RWPE2 (cell line): ENCODE results near the gene CENPX.

ENCODE experiments used
- ATAC-seq: fragments of 200-7000 bp; cut with Tn5 transposase; 3 replicates; pipeline ENCODE4 v1.9.1; 2021; ENCODE audit warnings: low read depth
- DNase-seq: peaks from one replicate; pipeline ENCODE4 v3.0.0-alpha.2; 2020; ENCODE audit warnings: low spot score
- H3K27ac ChIP-seq: fragments of 450-650 bp; 2 replicates; pipeline ENCODE4 v1.5.1; 2017; ENCODE audit warnings: mild to moderate bottlenecking; ENCODE audit not compliant: poor library complexity, severe bottlenecking
- H3K27me3 ChIP-seq: fragments of 250-450 bp; sonication (Bioruptor Pico); 2 replicates; pipeline ENCODE4 v1.5.1; 2021; ENCODE audit warnings: mild to moderate bottlenecking, moderate library complexity; ENCODE audit not compliant: insufficient read depth, poor library complexity, severe bottlenecking
- H3K36me3 ChIP-seq: fragments of 250-450 bp; sonication (Bioruptor Pico); 2 replicates; pipeline ENCODE4 v1.5.1; 2020; ENCODE audit warnings: low read depth, mild to moderate bottlenecking, moderate library complexity
- H3K4me1 ChIP-seq: fragments of 250-450 bp; sonication (Bioruptor Pico); 2 replicates; pipeline ENCODE4 v1.5.1; 2021; ENCODE audit warnings: mild to moderate bottlenecking, moderate library complexity; ENCODE audit not compliant: insufficient read depth, poor library complexity, severe bottlenecking
- H3K4me3 ChIP-seq: fragments of 250-450 bp; sonication (Bioruptor Pico); 2 replicates; pipeline ENCODE4 v1.5.1; 2021; ENCODE audit warnings: mild to moderate bottlenecking, moderate library complexity; ENCODE audit not compliant: severe bottlenecking
- H3K9me3 ChIP-seq: fragments of 250-450 bp; sonication (Bioruptor Pico); 2 replicates; pipeline ENCODE4 v1.5.1; 2021; ENCODE audit warnings: mild to moderate bottlenecking, moderate library complexity; ENCODE audit not compliant: severe bottlenecking
- CTCF ChIP-seq: fragments of 450-650 bp; IDR thresholded peaks from one replicate; pipeline ENCODE4 v1.5.1; 2017; ENCODE audit warnings: mild to moderate bottlenecking, moderate library complexity; ENCODE audit not compliant: poor library complexity, severe bottlenecking

Gene CENPX

GRCh38 chr17:82049521-82049971 lies 26.9 kb upstream of the CENPX start:
- TF ChIP-seq CTCF, result no peak
- H3K9me3 ChIP-seq, result no peaks in the 10 kb centered on the region
- no peak overlapping the region for H3K27ac ChIP-seq
- ATAC-seq (no peak), DNase-seq (no peak)
- H3K36me3 ChIP-seq, result peaks cover 54% of the 10 kb centered on the region
- H3K4me3 ChIP-seq, result no peak overlapping the region
- H3K4me1 ChIP-seq, result peaks cover 5% of the 10 kb centered on the region
- no peaks in the 10 kb centered on the region for H3K27me3 ChIP-seq

GRCh38 chr17:82049106-82049505 lies 26.4 kb upstream of the CENPX start:
- Histone ChIP-seq H3K4me3 (no peak overlapping the region), H3K9me3 (no peaks in the 10 kb centered on the region), H3K27ac (no peak overlapping the region), H3K27me3 (no peaks in the 10 kb centered on the region), H3K36me3 (peaks cover 50% of the 10 kb centered on the region), H3K4me1 (peaks cover 5% of the 10 kb centered on the region)
- no peak for TF ChIP-seq CTCF
- ATAC-seq (no peak), DNase-seq (no peak)

GRCh38 chr17:82048571-82048971 lies 25.9 kb upstream of the CENPX start:
- Histone ChIP-seq H3K4me3 (no peak overlapping the region), H3K27ac (no peak overlapping the region), H3K36me3 (peaks cover 45% of the 10 kb centered on the region), H3K4me1 (peaks cover 5% of the 10 kb centered on the region), H3K27me3 (no peaks in the 10 kb centered on the region), H3K9me3 (no peaks in the 10 kb centered on the region)
- no peak for TF ChIP-seq CTCF
- ATAC-seq (no peak), DNase-seq (no peak)

GRCh38 chr17:82047914-82048570 lies 25.4 kb upstream of the CENPX start:
- TF ChIP-seq CTCF, result no peak

GRCh38 chr17:82047379-82047778 lies 24.7 kb upstream of the CENPX start:
- Histone ChIP-seq H3K27ac (no peak overlapping the region), H3K4me1 (no peaks in the 10 kb centered on the region)
- no peak for TF ChIP-seq CTCF

More at GRCh38 chr17:82047914-82048570, 25.4 kb upstream of the CENPX start:
- Histone ChIP-seq H3K27ac (no peak overlapping the region), H3K4me1 (peaks cover 4% of the 10 kb centered on the region), H3K9me3 (no peaks in the 10 kb centered on the region), H3K27me3 (no peaks in the 10 kb centered on the region), H3K36me3 (peaks cover 41% of the 10 kb centered on the region), H3K4me3 (no peak overlapping the region)
- no peak for ATAC-seq
- no peak for DNase-seq

More at GRCh38 chr17:82047379-82047778, 24.7 kb upstream of the CENPX start:
- ATAC-seq, result no peak
- Histone ChIP-seq H3K27me3 (no peaks in the 10 kb centered on the region), H3K4me3 (no peak overlapping the region), H3K36me3 (peaks cover 41% of the 10 kb centered on the region), H3K9me3 (no peaks in the 10 kb centered on the region)
- no peak for DNase-seq
